Measurements from ENCODE around the gene PRDM7. TPM values are rescaled to one million over a fixed set of nuclear protein-coding genes. Genes with fewer than 3 reads are reported as not detected.

Gene PRDM7
- total RNA-seq, 2 donors from 2014 or later: not detected

DNA sequence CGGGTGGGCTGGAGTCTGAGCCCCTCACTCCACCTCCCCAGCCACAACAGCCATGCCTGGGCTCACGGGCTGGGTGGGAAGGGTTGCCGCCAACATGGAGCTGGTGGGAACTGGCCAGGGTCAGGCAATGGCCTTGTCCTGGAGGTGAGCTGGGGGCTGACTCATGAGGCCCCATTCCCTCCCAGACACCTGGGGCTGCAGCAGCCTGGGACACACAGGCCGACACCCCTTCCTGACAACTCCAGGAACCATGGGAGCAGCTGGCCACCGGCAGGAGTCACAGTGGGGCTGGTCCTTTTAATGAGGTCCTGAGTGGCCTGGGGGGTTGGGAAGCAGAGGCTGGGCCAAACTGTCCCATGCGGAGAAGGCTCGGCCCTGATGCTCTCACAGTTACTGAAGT is 70.1 kb downstream of the PRDM7 start:
- intact Hi-C loops (cut with DNase I): no loop called here
- H3K36me3 ChIP-seq: no peaks in the 10 kb centered on the region
- no peak for TF ChIP-seq CTCF (IDR thresholded peaks at IDR 0.05)

More for the DNA sequence above, 70.1 kb downstream of the PRDM7 start:
- no peaks in the 10 kb centered on the region for H3K4me1 ChIP-seq
- DNase-seq: no peak
- no peak overlapping the region for H3K9ac ChIP-seq (ENCODE audit: low read depth in 2 of 2, low read length in 2 of 2)
- no peaks in the 10 kb centered on the region for H3K27me3 ChIP-seq
- no peaks in the 10 kb centered on the region for H3K9me3 ChIP-seq
- H3K4me3 ChIP-seq: no peak overlapping the region
- H3K27ac ChIP-seq: no peak overlapping the region

Other genes starting within 250 kb of the PRDM7 start
- gene SPIRE2, start 248.9 kb downstream of the PRDM7 start, total RNA-seq: 10 to 100 TPM; 51.7 to 80.5 TPM
- 100 to 1,000 TPM; 164 to 165 TPM for gene TCF25, start 203.7 kb downstream of the PRDM7 start, total RNA-seq
- 1 to 10 TPM; 1.6 to 3.4 TPM for gene MC1R, start 158.5 kb downstream of the PRDM7 start, total RNA-seq
- gene TUBB3, start 154.0 kb downstream of the PRDM7 start, total RNA-seq: 1 to 10 TPM; 3.2 to 8.0 TPM
- 10 to 100 TPM; 24.5 to 28.5 TPM for gene DEF8, start 128.6 kb downstream of the PRDM7 start, total RNA-seq
- 1 to 10 TPM; 2.2 to 5.5 TPM for gene DBNDD1, start 57.9 kb downstream of the PRDM7 start, total RNA-seq

Data from colonic mucosa (tissue), 4 donors.